ENCODE data around the gene C1orf185.
"Not testable (repeated sequence)": the region's sequence is repeated elsewhere in the genome, so short reads cannot be mapped to it uniquely, and the experiment has no call there.

C1orf185 gene

GRCh38 chr1:51100264-51100880, 1.7 kb upstream of the C1orf185 start:
- H3K4me3 ChIP-seq (ENCODE audit: low read depth, low read length), result no peak overlapping the region
- no peak for TF ChIP-seq CTCF (IDR thresholded peaks at IDR 0.05; ENCODE audit: borderline replicate concordance, insufficient read depth, low read depth, low read length)

GRCh38 chr1:51114137-51114536, 12.1 kb downstream of the C1orf185 start:
- no peak for TF ChIP-seq CTCF (IDR thresholded peaks at IDR 0.05; ENCODE audit: borderline replicate concordance, insufficient read depth, low read depth, low read length)
- H3K4me3 ChIP-seq (ENCODE audit: low read depth, low read length), result no peak overlapping the region

GRCh38 chr1:51115714-51116404, 13.8 kb downstream of the C1orf185 start:
- no peak for TF ChIP-seq CTCF (IDR thresholded peaks at IDR 0.05; ENCODE audit: borderline replicate concordance, insufficient read depth, low read depth, low read length)
- no peak overlapping the region for H3K4me3 ChIP-seq (ENCODE audit: low read depth, low read length)

- TF ChIP-seq CTCF (IDR thresholded peaks at IDR 0.05; ENCODE audit: borderline replicate concordance, insufficient read depth, low read depth, low read length), result no peak
- no peak overlapping the region for H3K4me3 ChIP-seq (ENCODE audit: low read depth, low read length)
Observed at GRCh38 chr1:51119331-51119730, 17.3 kb downstream of the C1orf185 start.

GRCh38 chr1:51120629-51121028, 18.6 kb downstream of the C1orf185 start:
- TF ChIP-seq CTCF (IDR thresholded peaks at IDR 0.05; ENCODE audit: borderline replicate concordance, insufficient read depth, low read depth, low read length), result no peak
- H3K4me3 ChIP-seq (ENCODE audit: low read depth, low read length), result no peak overlapping the region

GRCh38 chr1:51127152-51127551, 25.1 kb downstream of the C1orf185 start:
- not testable (repeated sequence) for H3K4me3 ChIP-seq (ENCODE audit: low read depth, low read length)

GRCh38 chr1:51131185-51131584, 29.2 kb downstream of the C1orf185 start:
- H3K4me3 ChIP-seq (ENCODE audit: low read depth, low read length), result no peak overlapping the region
- TF ChIP-seq CTCF (IDR thresholded peaks at IDR 0.05; ENCODE audit: borderline replicate concordance, insufficient read depth, low read depth, low read length), result no peak
